ENCODE results near the gene SMR3A. TPM values are rescaled to one million over a fixed set of nuclear protein-coding genes. Genes with fewer than 3 reads are reported as not detected.

The SMR3A gene
- total RNA-seq, 2 experiments from 2014 or later: not detected

- no TSS peak for BruUV-seq (replicated peaks)
- Histone ChIP-seq H3K4me3 (ENCODE audit: low read depth, low read length, poor library complexity, severe bottlenecking) (no peak overlapping the region), H3K4me1 (ENCODE audit: insufficient read depth, low read length, poor library complexity, severe bottlenecking) (no peaks in the 10 kb centered on the region), H3K79me2 (ENCODE audit: insufficient read depth, low read depth, low read length) (no peaks in the 10 kb centered on the region), H3K4me2 (ENCODE audit: low read length) (no peak overlapping the region), H3K9me3 (ENCODE audit: low read length) (no peaks in the 10 kb centered on the region), H4K20me1 (ENCODE audit: insufficient read depth, low read length) (no peaks in the 10 kb centered on the region; the same call in 1 of the 2 replicates), H3K27ac (ENCODE audit: low read depth, low read length, poor library complexity, severe bottlenecking) (no peak overlapping the region), H3K9me2 (ENCODE audit: insufficient read depth, low read length) (no peaks in the 10 kb centered on the region), H3K36me3 (ENCODE audit: insufficient read depth, low read length) (no peaks in the 10 kb centered on the region), H2AFZ (ENCODE audit: low read length) (no peak overlapping the region)
- DNase-seq (ENCODE audit: low spot score): no peak
- intact Hi-C loops (cut with micrococcal nuclease; ENCODE audit: unreplicated experiment): no loop called here
- ChIA-PET CTCF (ENCODE audit: unreplicated experiment) (no interaction called here), POLR2A (interaction anchor here (0.7 to 0.8 kb wide), 2 partner anchors 37 to 971 kb away, joined by 3 read pairs; no protein-coding TSS in a partner anchor)
- TF ChIP-seq CTCF (conservative IDR thresholded peaks at IDR 0.05; ENCODE audit: low read length): no peak
- TF ChIP-seq EZH2phosphoT487 (IDR thresholded peaks at IDR 0.05; ENCODE audit: borderline replicate concordance, low read depth, low read length): no peak
Observed at GRCh38 chr4:70337886-70338420, 22.6 kb upstream of the SMR3A start.

GRCh38 chr4:70356185-70356584 is 4.4 kb upstream of the SMR3A start:
- ChIA-PET POLR2A (interaction anchor here (0.7 kb wide), 1 partner anchor 90 kb away, joined by 3 read pairs; no protein-coding TSS in a partner anchor), CTCF (ENCODE audit: unreplicated experiment) (no interaction called here)
- BruUV-seq (replicated peaks): no TSS peak
- H3K9me3 ChIP-seq (ENCODE audit: low read length): no peaks in the 10 kb centered on the region
- H3K9me2 ChIP-seq (ENCODE audit: insufficient read depth, low read length): no peaks in the 10 kb centered on the region
- TF ChIP-seq CTCF (conservative IDR thresholded peaks at IDR 0.05; ENCODE audit: low read length): no peak
- TF ChIP-seq EZH2phosphoT487 (IDR thresholded peaks at IDR 0.05; ENCODE audit: borderline replicate concordance, low read depth, low read length): no peak
- H3K27ac ChIP-seq (ENCODE audit: low read depth, low read length, poor library complexity, severe bottlenecking): no peak overlapping the region
- no peaks in the 10 kb centered on the region for H3K79me2 ChIP-seq (ENCODE audit: insufficient read depth, low read depth, low read length)
- no peak overlapping the region for H3K4me3 ChIP-seq (ENCODE audit: low read depth, low read length, poor library complexity, severe bottlenecking)
- no peak for DNase-seq (ENCODE audit: low spot score)
- no peak overlapping the region for H3K4me2 ChIP-seq (ENCODE audit: low read length)
- no peak overlapping the region for H2AFZ ChIP-seq (ENCODE audit: low read length)
- H3K4me1 ChIP-seq (ENCODE audit: insufficient read depth, low read length, poor library complexity, severe bottlenecking): no peaks in the 10 kb centered on the region
- intact Hi-C loops (cut with micrococcal nuclease; ENCODE audit: unreplicated experiment): no loop called here
- H4K20me1 ChIP-seq (ENCODE audit: insufficient read depth, low read length): no peaks in the 10 kb centered on the region
- no peaks in the 10 kb centered on the region for H3K36me3 ChIP-seq (ENCODE audit: insufficient read depth, low read length)

- H2AFZ ChIP-seq (ENCODE audit: low read length): no peak overlapping the region
- no peak overlapping the region for H3K4me2 ChIP-seq (ENCODE audit: low read length)
- POLR2A ChIA-PET: interaction anchor here (0.5 to 0.6 kb wide), 2 partner anchors 16 to 1056 kb away, joined by 3 to 7 read pairs; no protein-coding TSS in a partner anchor
- no peaks in the 10 kb centered on the region for H3K4me1 ChIP-seq (ENCODE audit: insufficient read depth, low read length, poor library complexity, severe bottlenecking)
- H3K36me3 ChIP-seq (ENCODE audit: insufficient read depth, low read length): no peaks in the 10 kb centered on the region
- BruUV-seq (replicated peaks): no TSS peak
- H3K9me2 ChIP-seq (ENCODE audit: insufficient read depth, low read length): no peaks in the 10 kb centered on the region
- H3K27ac ChIP-seq (ENCODE audit: low read depth, low read length, poor library complexity, severe bottlenecking): no peak overlapping the region
- intact Hi-C loops (cut with micrococcal nuclease; ENCODE audit: unreplicated experiment): no loop called here
- H3K9me3 ChIP-seq (ENCODE audit: low read length): no peaks in the 10 kb centered on the region
- CTCF ChIA-PET (ENCODE audit: unreplicated experiment): no interaction called here
- no peak overlapping the region for H3K4me3 ChIP-seq (ENCODE audit: low read depth, low read length, poor library complexity, severe bottlenecking)
- no peaks in the 10 kb centered on the region for H3K79me2 ChIP-seq (ENCODE audit: insufficient read depth, low read depth, low read length)
- TF ChIP-seq CTCF (conservative IDR thresholded peaks at IDR 0.05; ENCODE audit: low read length) (no peak), EZH2phosphoT487 (IDR thresholded peaks at IDR 0.05; ENCODE audit: borderline replicate concordance, low read depth, low read length) (no peak)
- H4K20me1 ChIP-seq (ENCODE audit: insufficient read depth, low read length): no peaks in the 10 kb centered on the region
- DNase-seq (ENCODE audit: low spot score): no peak
Observed at GRCh38 chr4:70359115-70359661, 1.4 kb upstream of the SMR3A start.

All from OCI-LY7 (cell line).